Osteocyte (in vitro differentiated cells): ENCODE results near the gene GTF3C1. TPM values are rescaled to one million over a fixed set of nuclear protein-coding genes. Genes with fewer than 3 reads are reported as not detected.

Experiments
- DNase-seq: peaks from one replicate; pipeline ENCODE4 v3.0.0; 2021; ENCODE audit warnings: mixed read lengths; ENCODE audit not compliant: unreplicated experiment; ENCODE audit errors: extremely low spot score
- H3K27ac Mint-ChIP-seq: one replicate; pipeline ENCODE4 v1.8.0; 2021; ENCODE audit warnings: mild to moderate bottlenecking, mixed read lengths; ENCODE audit not compliant: unreplicated experiment
- H3K27me3 Mint-ChIP-seq: one replicate; pipeline ENCODE4 v1.8.0; 2021; ENCODE audit warnings: mixed read lengths; ENCODE audit not compliant: unreplicated experiment
- H3K36me3 Mint-ChIP-seq: one replicate; pipeline ENCODE4 v1.8.0; 2021; ENCODE audit warnings: mixed read lengths; ENCODE audit not compliant: unreplicated experiment
- H3K4me1 Mint-ChIP-seq: one replicate; pipeline ENCODE4 v1.8.0; 2021; ENCODE audit warnings: mixed read lengths; ENCODE audit not compliant: unreplicated experiment
- H3K4me3 Mint-ChIP-seq: one replicate; pipeline ENCODE4 v1.8.0; 2021; ENCODE audit warnings: mild to moderate bottlenecking, moderate library complexity, mixed read lengths; ENCODE audit not compliant: unreplicated experiment
- H3K9me3 Mint-ChIP-seq: one replicate; pipeline ENCODE4 v1.8.0; 2021; ENCODE audit warnings: mixed read lengths; ENCODE audit not compliant: unreplicated experiment
- CTCF ChIP-seq: fragments of 200-600 bp; sonication (generic); IDR thresholded peaks from 2 replicates; pipeline ENCODE4 v1.5.0; 2021; ENCODE audit warnings: antibody characterized with exemption, mild to moderate bottlenecking, moderate library complexity
- total RNA-seq: library from RNA; stranded (reverse); gene quantifications from 2 replicates; pipeline ENCODE4 v1.2.1, GENCODE V29; 2021

GTF3C1 gene
- total RNA-seq, 1 donor from 2014 or later, result 92.3 TPM

DNA sequence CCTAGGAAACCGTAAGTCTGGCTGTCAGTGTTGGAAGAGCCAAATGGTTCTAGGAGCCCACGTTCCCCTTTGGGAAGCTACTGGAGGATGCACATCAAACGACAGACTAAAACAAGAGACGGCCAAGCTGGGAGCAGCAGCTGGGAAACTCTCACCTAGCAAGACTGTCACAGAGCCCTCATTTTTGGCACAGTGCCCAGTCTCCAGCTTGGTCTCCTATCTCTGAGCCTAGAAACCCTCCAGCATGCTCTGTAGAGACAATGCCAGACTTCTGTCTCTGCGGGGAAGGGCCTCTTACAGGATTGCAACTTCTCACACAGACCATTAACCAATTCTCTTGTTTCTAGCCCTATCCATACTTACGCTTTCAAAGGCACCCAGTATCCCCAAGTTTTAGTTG, 23.5 kb downstream of the GTF3C1 start:
- Mint-ChIP-seq H3K36me3 (peaks cover 69% of the 10 kb centered on the region), H3K4me3 (no peak overlapping the region), H3K27ac (no peak overlapping the region), H3K27me3 (no peaks in the 10 kb centered on the region), H3K9me3 (no peaks in the 10 kb centered on the region), H3K4me1 (peaks cover 22% of the 10 kb centered on the region)
- DNase-seq, result no peak
- no peak for TF ChIP-seq CTCF

GRCh38 chr16:27522173-27522707, 27.5 kb downstream of the GTF3C1 start:
- Mint-ChIP-seq H3K27me3 (no peaks in the 10 kb centered on the region), H3K27ac (no peak overlapping the region), H3K9me3 (no peaks in the 10 kb centered on the region)

GRCh38 chr16:27520982-27521673, 28.6 kb downstream of the GTF3C1 start:
- H3K4me1 Mint-ChIP-seq, result peaks cover 2% of the 10 kb centered on the region
- peaks cover 54% of the 10 kb centered on the region for H3K36me3 Mint-ChIP-seq
- H3K27me3 Mint-ChIP-seq, result no peaks in the 10 kb centered on the region
- H3K4me3 Mint-ChIP-seq, result no peak overlapping the region
- DNase-seq, result no peak
- no peak overlapping the region for H3K27ac Mint-ChIP-seq
- no peak for TF ChIP-seq CTCF
- H3K9me3 Mint-ChIP-seq, result no peaks in the 10 kb centered on the region

More at GRCh38 chr16:27522173-27522707, 27.5 kb downstream of the GTF3C1 start:
- H3K4me3 Mint-ChIP-seq, result no peak overlapping the region
- H3K4me1 Mint-ChIP-seq, result peaks cover 2% of the 10 kb centered on the region
- H3K36me3 Mint-ChIP-seq, result peaks cover 59% of the 10 kb centered on the region
- no peak for TF ChIP-seq CTCF
- DNase-seq, result no peak

- Mint-ChIP-seq H3K4me1 (peaks cover 2% of the 10 kb centered on the region), H3K9me3 (no peaks in the 10 kb centered on the region), H3K27me3 (no peaks in the 10 kb centered on the region), H3K27ac (no peak overlapping the region), H3K4me3 (no peak overlapping the region), H3K36me3 (peaks cover 45% of the 10 kb centered on the region)
- no peak for TF ChIP-seq CTCF
- DNase-seq, result no peak
These were observed 31.5 kb downstream of the GTF3C1 start for GRCh38 chr16:27518226-27518625.

GRCh38 chr16:27517664-27518063, 32.0 kb downstream of the GTF3C1 start:
- Mint-ChIP-seq H3K36me3 (peaks cover 44% of the 10 kb centered on the region), H3K27ac (no peak overlapping the region), H3K4me1 (peaks cover 2% of the 10 kb centered on the region), H3K9me3 (no peaks in the 10 kb centered on the region), H3K4me3 (no peak overlapping the region), H3K27me3 (no peaks in the 10 kb centered on the region)
- TF ChIP-seq CTCF, result no peak
- no peak for DNase-seq
